Measurements from ENCODE around the gene FBXO45.

Gene FBXO45

GRCh38 chr3:196537319-196537984 is 31.0 kb upstream of the FBXO45 start:
- Histone ChIP-seq H3K4me1 (ENCODE audit: insufficient read depth, low read length) (no peaks in the 10 kb centered on the region), H3K27ac (ENCODE audit: low read length) (no peak overlapping the region), H3K27me3 (ENCODE audit: insufficient read depth, low read length, poor library complexity) (no peaks in the 10 kb centered on the region), H3K9ac (ENCODE audit: low read depth, low read length) (no peak overlapping the region), H4K20me1 (ENCODE audit: insufficient read depth, low read length) (no peaks in the 10 kb centered on the region), H3K4me3 (ENCODE audit: low read depth in 1 of 2, low read length in 2 of 2) (no peak overlapping the region), H3K36me3 (ENCODE audit: insufficient read depth, low read length) (no peaks in the 10 kb centered on the region), H3K4me2 (ENCODE audit: insufficient read depth, low read length) (no peak overlapping the region), H2AFZ (ENCODE audit: low read depth, low read length) (no peak overlapping the region; the same call in 1 of the 2 replicates), H3K9me3 (ENCODE audit: insufficient read depth, low read length, severe bottlenecking) (no peaks in the 10 kb centered on the region), H3K79me2 (ENCODE audit: insufficient read depth, low read length) (no peaks in the 10 kb centered on the region)
- ATAC-seq (ENCODE audit: insufficient read depth, low read depth): no peak
- TF ChIP-seq, protein P1, sequence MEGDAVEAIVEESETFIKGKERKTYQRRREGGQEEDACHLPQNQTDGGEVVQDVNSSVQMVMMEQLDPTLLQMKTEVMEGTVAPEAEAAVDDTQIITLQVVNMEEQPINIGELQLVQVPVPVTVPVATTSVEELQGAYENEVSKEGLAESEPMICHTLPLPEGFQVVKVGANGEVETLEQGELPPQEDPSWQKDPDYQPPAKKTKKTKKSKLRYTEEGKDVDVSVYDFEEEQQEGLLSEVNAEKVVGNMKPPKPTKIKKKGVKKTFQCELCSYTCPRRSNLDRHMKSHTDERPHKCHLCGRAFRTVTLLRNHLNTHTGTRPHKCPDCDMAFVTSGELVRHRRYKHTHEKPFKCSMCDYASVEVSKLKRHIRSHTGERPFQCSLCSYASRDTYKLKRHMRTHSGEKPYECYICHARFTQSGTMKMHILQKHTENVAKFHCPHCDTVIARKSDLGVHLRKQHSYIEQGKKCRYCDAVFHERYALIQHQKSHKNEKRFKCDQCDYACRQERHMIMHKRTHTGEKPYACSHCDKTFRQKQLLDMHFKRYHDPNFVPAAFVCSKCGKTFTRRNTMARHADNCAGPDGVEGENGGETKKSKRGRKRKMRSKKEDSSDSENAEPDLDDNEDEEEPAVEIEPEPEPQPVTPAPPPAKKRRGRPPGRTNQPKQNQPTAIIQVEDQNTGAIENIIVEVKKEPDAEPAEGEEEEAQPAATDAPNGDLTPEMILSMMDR (IDR thresholded peaks at IDR 0.05; ENCODE audit: borderline replicate concordance, extremely low read depth, low read length, poor library complexity, severe bottlenecking): peak; percentile 66
- no peak for TF ChIP-seq EZH2 (IDR thresholded peaks at IDR 0.05; ENCODE audit: borderline replicate concordance, low read depth, low read length, severe bottlenecking)
- peak; percentile 30 for DNase-seq

GRCh38 chr3:196541684-196542445 is 26.6 kb upstream of the FBXO45 start:
- Histone ChIP-seq H3K4me2 (ENCODE audit: insufficient read depth, low read length) (no peak overlapping the region), H3K79me2 (ENCODE audit: insufficient read depth, low read length) (no peaks in the 10 kb centered on the region), H4K20me1 (ENCODE audit: insufficient read depth, low read length) (no peaks in the 10 kb centered on the region), H3K27me3 (ENCODE audit: insufficient read depth, low read length, poor library complexity) (no peaks in the 10 kb centered on the region), H3K4me3 (ENCODE audit: low read depth in 1 of 2, low read length in 2 of 2) (no peak overlapping the region), H3K27ac (ENCODE audit: low read length) (no peak overlapping the region), H3K9me3 (ENCODE audit: insufficient read depth, low read length, severe bottlenecking) (no peaks in the 10 kb centered on the region), H3K36me3 (ENCODE audit: insufficient read depth, low read length) (no peaks in the 10 kb centered on the region), H3K4me1 (ENCODE audit: insufficient read depth, low read length) (no peaks in the 10 kb centered on the region), H2AFZ (ENCODE audit: low read depth, low read length) (no peak overlapping the region), H3K9ac (ENCODE audit: low read depth, low read length) (no peak overlapping the region)
- no peak for DNase-seq
- no peak for ATAC-seq (ENCODE audit: insufficient read depth, low read depth)
- TF ChIP-seq, protein P1 (IDR thresholded peaks at IDR 0.05; ENCODE audit: borderline replicate concordance, extremely low read depth, low read length, poor library complexity, severe bottlenecking): no peak
- no peak for TF ChIP-seq EZH2 (IDR thresholded peaks at IDR 0.05; ENCODE audit: borderline replicate concordance, low read depth, low read length, severe bottlenecking)

- no peak overlapping the region for H3K4me3 ChIP-seq (ENCODE audit: low read depth in 1 of 2, low read length in 2 of 2)
- H3K9me3 ChIP-seq (ENCODE audit: insufficient read depth, low read length, severe bottlenecking): peaks cover 7% of the 10 kb centered on the region
- H2AFZ ChIP-seq (ENCODE audit: low read depth, low read length): no peak overlapping the region
- H3K79me2 ChIP-seq (ENCODE audit: insufficient read depth, low read length): no peaks in the 10 kb centered on the region
- TF ChIP-seq, protein P1 (IDR thresholded peaks at IDR 0.05; ENCODE audit: borderline replicate concordance, extremely low read depth, low read length, poor library complexity, severe bottlenecking): no peak
- no peak for TF ChIP-seq EZH2 (IDR thresholded peaks at IDR 0.05; ENCODE audit: borderline replicate concordance, low read depth, low read length, severe bottlenecking)
- H3K4me1 ChIP-seq (ENCODE audit: insufficient read depth, low read length): no peaks in the 10 kb centered on the region
- DNase-seq (no peak), ATAC-seq (ENCODE audit: insufficient read depth, low read depth) (no peak)
- no peaks in the 10 kb centered on the region for H3K36me3 ChIP-seq (ENCODE audit: insufficient read depth, low read length)
- H3K27me3 ChIP-seq (ENCODE audit: insufficient read depth, low read length, poor library complexity): no peaks in the 10 kb centered on the region
- H3K4me2 ChIP-seq (ENCODE audit: insufficient read depth, low read length): no peak overlapping the region
- no peak overlapping the region for H3K9ac ChIP-seq (ENCODE audit: low read depth, low read length)
- no peaks in the 10 kb centered on the region for H4K20me1 ChIP-seq (ENCODE audit: insufficient read depth, low read length)
- no peak overlapping the region for H3K27ac ChIP-seq (ENCODE audit: low read length)
These were observed 23.9 kb upstream of the FBXO45 start for GRCh38 chr3:196544491-196544992.
